Brain microvascular endothelial cell (primary cell): ENCODE results near the gene ZNF71.
"Not testable (repeated sequence)": the region's sequence is repeated elsewhere in the genome, so short reads cannot be mapped to it uniquely, and the experiment has no call there.

Experiments
- DNase-seq: peaks from one replicate; pipeline ENCODE4 v3.0.0-alpha.2; 2020
- H3K27ac ChIP-seq: fragments of 250-450 bp; sonication (Bioruptor Pico); 2 replicates; pipeline ENCODE4 v1.5.1; 2020; ENCODE audit warnings: mild to moderate bottlenecking, moderate library complexity
- H3K27me3 ChIP-seq: fragments of 250-450 bp; sonication (Bioruptor Pico); replicated peaks from 2 replicates; pipeline ENCODE4 v1.5.1; 2020; ENCODE audit warnings: mild to moderate bottlenecking
- H3K36me3 ChIP-seq: fragments of 250-450 bp; sonication (Bioruptor Pico); replicated peaks from 2 replicates; pipeline ENCODE4 v1.5.1; 2020; ENCODE audit warnings: mild to moderate bottlenecking
- H3K4me3 ChIP-seq: 2 replicates; pipeline ENCODE4 v1.5.1; 2011; ENCODE audit warnings: low read depth, mild to moderate bottlenecking, control low read depth, low read length, moderate library complexity
- CTCF ChIP-seq: IDR thresholded peaks from 2 replicates; pipeline ENCODE4 v1.5.1; 2011; ENCODE audit warnings: low read depth, mild to moderate bottlenecking, moderate library complexity, low read length, control low read depth, inconsistent platforms; ENCODE audit errors: missing control alignments
- in situ Hi-C: cut with HindIII; loops from 2 replicates; pipeline ENCODE4 v1.10.0; 2017; ENCODE audit warnings: low sequenced_read_pairs, low pct_ligation_motif_present

Gene ZNF71

DNA sequence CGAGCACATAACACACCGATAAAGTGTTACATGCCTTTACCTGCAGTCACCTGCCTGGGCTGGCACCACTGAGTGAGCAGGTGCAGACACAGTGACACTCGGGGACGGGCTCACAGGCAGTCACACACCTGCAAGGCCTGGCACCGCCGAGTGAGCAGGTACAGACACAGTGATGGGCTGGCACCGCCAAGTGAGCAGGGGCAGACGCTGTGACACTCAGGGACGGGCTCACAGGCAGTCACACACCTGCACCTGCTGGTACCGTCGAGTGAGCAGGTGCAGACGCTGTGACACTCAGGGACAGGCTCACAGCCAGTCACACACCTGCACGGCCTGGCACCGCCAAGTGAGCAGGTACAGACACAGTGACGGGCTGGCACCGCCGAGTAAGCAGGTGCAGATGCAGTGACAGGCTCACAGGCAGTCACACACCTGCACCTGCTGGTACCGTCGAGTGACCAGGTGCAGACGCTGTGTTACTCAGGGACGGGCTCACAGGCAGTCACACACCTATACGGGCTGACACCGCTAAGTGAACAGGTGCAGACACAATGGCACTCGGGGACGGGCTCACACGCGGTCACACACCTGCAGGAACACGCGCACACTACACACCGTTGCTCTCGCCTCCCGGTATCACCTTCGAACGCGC lies 76.0 kb downstream of the ZNF71 start:
- in situ Hi-C loops = no loop called here
- no peaks in the 10 kb centered on the region for H3K27me3 ChIP-seq
- DNase-seq = no peak
- H3K36me3 ChIP-seq = no peaks in the 10 kb centered on the region
- TF ChIP-seq CTCF = no peak
- no peak overlapping the region for H3K27ac ChIP-seq
- H3K4me3 ChIP-seq = no peak overlapping the region

GRCh38 chr19:56671613-56671994 lies 76.5 kb downstream of the ZNF71 start, which contains the start of gene ZNF835:
Gene ZNF835, minus strand, starts transcription at chr19:56671757. Its CDS starts 6,559 bp downstream, at chr19:56665198.
- in situ Hi-C loops = no loop called here
- Histone ChIP-seq H3K36me3 (no peaks in the 10 kb centered on the region), H3K27ac (no peak within 1 kb of the TSS), H3K4me3 (no peak within 1 kb of the TSS), H3K27me3 (no peaks in the 10 kb centered on the region)
- no peak for TF ChIP-seq CTCF
- DNase-seq = peak; percentile 40

- DNase-seq, H3K4me3 ChIP-seq, H3K27ac ChIP-seq, H3K36me3 ChIP-seq, in situ Hi-C loops, H3K27me3 ChIP-seq: not testable (repeated sequence)
Measured at GRCh38 chr19:56672610-56673009, 77.5 kb downstream of the ZNF71 start.
